HepG2 (cell line): ENCODE results near the gene LTV1. TPM values are rescaled to one million over a fixed set of nuclear protein-coding genes. Genes with fewer than 3 reads are reported as not detected.
A peak's percentile ranks its signal among the peaks of the same experiment; 100 is the strongest.

Experiments used
- AKAP8 ChIP-seq: sonication (generic); formaldehyde crosslinking; IDR thresholded peaks from 2 replicates; pipeline ENCODE4 v1.5.1; 2020; ENCODE audit warnings: mild to moderate bottlenecking, missing genetic modification reagents
- ARNTL ChIP-seq: sonication (generic); formaldehyde crosslinking; IDR thresholded peaks from 2 replicates; pipeline ENCODE4 v1.4.0; 2020; ENCODE audit warnings: mild to moderate bottlenecking, missing genetic modification reagents
- BCL3 ChIP-seq: sonication (generic); formaldehyde crosslinking; IDR thresholded peaks from 2 replicates; pipeline ENCODE4 v1.5.1; 2020; ENCODE audit warnings: mild to moderate bottlenecking, missing genetic modification reagents, moderate library complexity
- BRF2 ChIP-seq: sonication (generic); formaldehyde crosslinking; IDR thresholded peaks from 2 replicates; pipeline ENCODE4 v1.8.1; 2022; ENCODE audit warnings: mild to moderate bottlenecking, missing genetic modification reagents
- CAMTA2 ChIP-seq: sonication (generic); formaldehyde crosslinking; IDR thresholded peaks from 2 replicates; pipeline ENCODE4 v1.4.0; 2020; ENCODE audit warnings: mild to moderate bottlenecking, missing genetic modification reagents, borderline replicate concordance
- CHD2 ChIP-seq: IDR thresholded peaks from 2 replicates; pipeline ENCODE4 v1.6.1; 2011; ENCODE audit warnings: low read depth, low read length, improper control_type of control experiment
- DNMT3B ChIP-seq: conservative IDR thresholded peaks from 2 replicates; pipeline ENCODE4 v1.6.1; 2016; ENCODE audit warnings: missing biosample characterization, control low read depth
- ELF4 ChIP-seq: sonication (generic); formaldehyde crosslinking; IDR thresholded peaks from 2 replicates; pipeline ENCODE4 v1.5.0; 2020; ENCODE audit warnings: missing genetic modification reagents, mild to moderate bottlenecking, moderate library complexity, borderline replicate concordance
- HDAC1 ChIP-seq: sonication (generic); formaldehyde crosslinking; IDR thresholded peaks from 2 replicates; pipeline ENCODE4 v1.5.1; 2020; ENCODE audit warnings: mild to moderate bottlenecking, missing genetic modification reagents
- KDM5A ChIP-seq: fragments of 200-600 bp; sonication (generic); IDR thresholded peaks from 2 replicates; pipeline ENCODE4 v1.7.0; 2018; ENCODE audit warnings: antibody characterized with exemption, mild to moderate bottlenecking, low read length, borderline replicate concordance
- MAF1 ChIP-seq: sonication (generic); formaldehyde crosslinking; IDR thresholded peaks from 2 replicates; pipeline ENCODE4 v1.5.0; 2020; ENCODE audit warnings: missing genetic modification reagents, borderline replicate concordance
- PAX8 ChIP-seq: sonication (generic); formaldehyde crosslinking; IDR thresholded peaks from 2 replicates; pipeline ENCODE4 v1.8.0; 2022; ENCODE audit warnings: mild to moderate bottlenecking, missing genetic modification reagents, borderline replicate concordance
- RAD51 ChIP-seq: fragments of 450-650 bp; IDR thresholded peaks from 2 replicates; pipeline ENCODE4 v1.6.1; 2016; ENCODE audit warnings: borderline replicate concordance
- RCOR2 ChIP-seq: IDR thresholded peaks from 2 replicates; pipeline ENCODE4 v1.6.1; 2016; ENCODE audit warnings: missing biosample characterization, missing genetic modification reagents
- SP140L ChIP-seq: sonication (generic); formaldehyde crosslinking; IDR thresholded peaks from 2 replicates; pipeline ENCODE4 v1.4.0; 2020; ENCODE audit warnings: missing genetic modification reagents, borderline replicate concordance
- TBP ChIP-seq: sonication (generic); formaldehyde crosslinking; IDR thresholded peaks from 2 replicates; pipeline ENCODE4 v1.5.0; 2020; ENCODE audit warnings: missing genetic modification reagents
- TCF12 ChIP-seq, 2 experiments: fragments of 450-650 bp in 1 of 2; sonication (generic) in 1 of 2; formaldehyde crosslinking in 1 of 2; IDR thresholded peaks; 2 replicates each; pipeline versions ENCODE4 v1.6.1 to v1.8.0; 2017 to 2022; ENCODE audit warnings: antibody characterized with exemption in 1 of 2, mild to moderate bottlenecking in 1 of 2, missing genetic modification reagents in 1 of 2, moderate library complexity in 1 of 2
- TEAD2 ChIP-seq: sonication (generic); formaldehyde crosslinking; IDR thresholded peaks from 2 replicates; pipeline ENCODE4 v1.9.0; 2021; ENCODE audit warnings: missing genetic modification reagents
- TGIF2 ChIP-seq: IDR thresholded peaks from 2 replicates; pipeline ENCODE4 v1.6.1; 2016; ENCODE audit warnings: control low read depth, missing compliant biosample characterization
- TOE1 ChIP-seq: sonication (generic); formaldehyde crosslinking; IDR thresholded peaks from 2 replicates; pipeline ENCODE4 v1.4.0; 2020; ENCODE audit warnings: mild to moderate bottlenecking, missing genetic modification reagents
- ZMYM4 ChIP-seq: sonication (generic); formaldehyde crosslinking; IDR thresholded peaks from 2 replicates; pipeline ENCODE4 v1.8.1; 2023; ENCODE audit warnings: mild to moderate bottlenecking, missing genetic modification reagents
- ZNF136 ChIP-seq: sonication (generic); formaldehyde crosslinking; IDR thresholded peaks from 2 replicates; pipeline ENCODE4 v1.8.1; 2022; ENCODE audit warnings: low read depth, mild to moderate bottlenecking, moderate library complexity, missing genetic modification reagents
- ZNF138 ChIP-seq: sonication (generic); formaldehyde crosslinking; IDR thresholded peaks from 2 replicates; pipeline ENCODE4 v1.5.0; 2020; ENCODE audit warnings: mild to moderate bottlenecking, low read depth, missing genetic modification reagents
- ZNF180 ChIP-seq: sonication (generic); formaldehyde crosslinking; IDR thresholded peaks from 2 replicates; pipeline ENCODE4 v1.4.0; 2020; ENCODE audit warnings: low read depth, missing genetic modification reagents, borderline replicate concordance
- ZNF251 ChIP-seq: sonication (generic); formaldehyde crosslinking; IDR thresholded peaks from 2 replicates; pipeline ENCODE4 v1.9.0; 2021; ENCODE audit warnings: mild to moderate bottlenecking, missing genetic modification reagents
- ZNF326 ChIP-seq: sonication (generic); formaldehyde crosslinking; IDR thresholded peaks from 2 replicates; pipeline ENCODE4 v1.4.0; 2020; ENCODE audit warnings: missing genetic modification reagents, borderline replicate concordance
- ZNF543 ChIP-seq: sonication (generic); formaldehyde crosslinking; IDR thresholded peaks from 2 replicates; pipeline ENCODE4 v1.4.0; 2020; ENCODE audit warnings: mild to moderate bottlenecking, missing genetic modification reagents
- ZNF549 ChIP-seq: sonication (generic); formaldehyde crosslinking; IDR thresholded peaks from 2 replicates; pipeline ENCODE4 v1.5.0; 2020; ENCODE audit warnings: missing genetic modification reagents
- ZNF570 ChIP-seq: sonication (generic); formaldehyde crosslinking; IDR thresholded peaks from 2 replicates; pipeline ENCODE4 v1.4.0; 2020; ENCODE audit warnings: mild to moderate bottlenecking, missing genetic modification reagents, borderline replicate concordance
- ZNF777 ChIP-seq: sonication (generic); formaldehyde crosslinking; IDR thresholded peaks from 2 replicates; pipeline ENCODE4 v1.4.0; 2020; ENCODE audit warnings: missing genetic modification reagents
- polyA plus RNA-seq, 8 experiments: library from polyadenylated mRNA; depleted of rRNA in 3 of 8; stranded (reverse) in 7 of 8; unstranded in 1 of 8; fragments of >200 nt; fragmentation: Illumina TruSeq in 4 of 8; extraction: Trizol in 4 of 8; gene quantifications; 2 replicates each; pipeline versions ENCODE4 v1.2.1 to v1.2.3, GENCODE V29; 2011 to 2016; ENCODE audit warnings: low read depth in 4 of 8, missing spikeins in 1 of 8, mixed read lengths in 1 of 8; ENCODE audit not compliant: insufficient read depth in 1 of 8
- total RNA-seq, 5 experiments: library from RNA; depleted of rRNA; stranded (reverse); fragments of >200 nt; fragmentation: Illumina TruSeq; extraction: Trizol; gene quantifications; 2 replicates each; pipeline ENCODE4 v1.2.3, GENCODE V29; 2016; ENCODE audit warnings: low read depth in 1 of 5

LTV1 gene
- total and polyA plus RNA-seq, 2 of the 13 experiments (the other 11 are each of a cell fraction or from before 2014, with no cell fraction given): 21.1 to 85.8 TPM

- TF ChIP-seq KDM5A: no peak; the same call in 1 of the 2 replicates
- peak; percentile 99 for TF ChIP-seq CHD2
- 0 out of 2 replicates have a peak, but pooled peaks have one; percentile 77 for TF ChIP-seq AKAP8 (CRISPR knock-in tag)
- TF ChIP-seq ZNF180 (CRISPR knock-in tag): peak; percentile 95; the same call in 1 of the 2 replicates
- TF ChIP-seq ZNF777 (CRISPR knock-in tag): peak; percentile 87
- peak; percentile 99 for TF ChIP-seq ARNTL (CRISPR knock-in tag)
- peak; percentile 84 for TF ChIP-seq ELF4 (CRISPR knock-in tag)
- TF ChIP-seq ZMYM4 (CRISPR knock-in tag): peak; percentile 100
- peak; percentile 97 for TF ChIP-seq ZNF543 (CRISPR knock-in tag)
- TF ChIP-seq ZNF251 (CRISPR knock-in tag): peak; percentile 86; the same call in 1 of the 2 replicates
- 0 out of 2 replicates have a peak, but pooled peaks have one; percentile 94 for TF ChIP-seq PAX8 (CRISPR knock-in tag)
- TF ChIP-seq CAMTA2: peak; percentile 98; the same call in 1 of the 2 replicates
- TF ChIP-seq RAD51: no peak
- 0 out of 2 replicates have a peak, but pooled peaks have one; percentile 80 for TF ChIP-seq ZNF549 (CRISPR knock-in tag)
- TF ChIP-seq TCF12 (IDR thresholded peaks at IDR 0.05): no peak
- TF ChIP-seq TCF12 (CRISPR knock-in tag; IDR thresholded peaks at IDR 0.05): peak; percentile 96
- TF ChIP-seq DNMT3B (CRISPR knock-in tag): peak; percentile 97
- TF ChIP-seq TOE1 (CRISPR knock-in tag): peak; percentile 99
- TF ChIP-seq ZNF138: peak; percentile 97
- TF ChIP-seq TGIF2 (CRISPR knock-in tag): peak; percentile 98
- TF ChIP-seq SP140L (CRISPR knock-in tag): no peak; the same call in 1 of the 2 replicates
- peak; percentile 98 for TF ChIP-seq TEAD2 (CRISPR knock-in tag)
- peak; percentile 57; the same call in 1 of the 2 replicates for TF ChIP-seq RCOR2
- peak; percentile 97 for TF ChIP-seq ZNF570 (CRISPR knock-in tag)
- peak; percentile 87 for TF ChIP-seq BRF2 (CRISPR knock-in tag)
- peak; percentile 50; the same call in 1 of the 2 replicates for TF ChIP-seq TBP
- peak; percentile 100 for TF ChIP-seq HDAC1 (CRISPR knock-in tag)
- no peak for TF ChIP-seq ZNF326 (CRISPR knock-in tag)
- TF ChIP-seq MAF1 (CRISPR knock-in tag): peak; percentile 94; the same call in 1 of the 2 replicates
- TF ChIP-seq BCL3: peak; percentile 99
- peak; percentile 91; the same call in 1 of the 2 replicates for TF ChIP-seq ZNF136
Observed at GRCh38 chr6:143842902-143843676, at the start of gene LTV1 (continued).
